IMR-90 (cell line): ENCODE results near the gene FOXP1. TPM values are rescaled to one million over a fixed set of nuclear protein-coding genes. Genes with fewer than 3 reads are reported as not detected.
A peak's percentile ranks its signal among the peaks of the same experiment; 100 is the strongest.

Experiments used
- ATAC-seq: fragments of 200-7000 bp; cut with Tn5 transposase; 2 replicates; pipeline ENCODE4 v1.9.1; 2020; ENCODE audit warnings: low read depth, mild to moderate bottlenecking, moderate library complexity
- BruUV-seq: library from RNA; stranded (reverse); fragments of 400-500 nt; replicated peaks from 2 replicates; lab custom pipeline; 2021; lab: Mats Ljungman, UMichigan
- CTCF ChIA-PET: fragments of 300-600 bp; formaldehyde crosslinking; extraction: SDS; loops from one replicate; lab custom pipeline; 2021; ENCODE audit warnings: antibody characterized with exemption; lab: Yijun Ruan, JAX
- POLR2A ChIA-PET: fragments of 300-600 bp; sonication (Branson Sonifier 250); formaldehyde crosslinking; loops from one replicate; lab custom pipeline; 2022; ENCODE audit warnings: antibody characterized with exemption; ENCODE audit not compliant: unreplicated experiment; lab: Charles Lee
- DNase-seq: peaks from one replicate; pipeline ENCODE4 v3.0.0; 2013
- H2AFZ ChIP-seq: replicated peaks from 2 replicates; pipeline ENCODE3; 2013; ENCODE audit warnings: low read length, mild to moderate bottlenecking; ENCODE audit not compliant: poor library complexity
- H2AK5ac ChIP-seq: 2 replicates; pipeline ENCODE4 v1.6.1; 2013; ENCODE audit warnings: low read depth, low read length, inconsistent platforms
- H2AK9ac ChIP-seq: replicated peaks from 2 replicates; pipeline ENCODE3; 2013; ENCODE audit warnings: mild to moderate bottlenecking, low read depth, low read length, moderate library complexity; ENCODE audit not compliant: poor library complexity
- H2BK120ac ChIP-seq: 2 replicates; pipeline ENCODE4 v1.6.1; 2013; ENCODE audit warnings: low read depth, low read length, inconsistent platforms
- H2BK15ac ChIP-seq: 3 replicates; pipeline ENCODE4 v1.6.1; 2013; ENCODE audit warnings: low read depth, low read length, inconsistent platforms
- H2BK20ac ChIP-seq: 2 replicates; pipeline ENCODE4 v1.6.1; 2013; ENCODE audit warnings: low read depth, mild to moderate bottlenecking, inconsistent platforms, low read length, moderate library complexity
- H2BK5ac ChIP-seq: 2 replicates; pipeline ENCODE4 v1.6.1; 2013; ENCODE audit warnings: mild to moderate bottlenecking, low read depth, low read length, inconsistent platforms; ENCODE audit not compliant: poor library complexity, severe bottlenecking
- H3K14ac ChIP-seq: replicated peaks from 2 replicates; pipeline ENCODE4 v1.6.1; 2013; ENCODE audit warnings: low read depth, low read length, inconsistent platforms
- H3K18ac ChIP-seq: 2 replicates; pipeline ENCODE4 v1.6.1; 2013; ENCODE audit warnings: low read depth, low read length, control low read depth
- H3K23ac ChIP-seq: 2 replicates; pipeline ENCODE4 v1.6.1; 2013; ENCODE audit warnings: low read depth, low read length, inconsistent platforms
- H3K27ac ChIP-seq: 2 replicates; pipeline ENCODE4 v1.5.1; 2013; ENCODE audit warnings: mild to moderate bottlenecking, control low read depth, low read length; ENCODE audit not compliant: insufficient read depth
- H3K27me3 ChIP-seq: 2 replicates; pipeline ENCODE4 v1.6.1; 2013; ENCODE audit warnings: low read length; ENCODE audit not compliant: control insufficient read depth, insufficient read depth
- H3K36me3 ChIP-seq: 2 replicates; pipeline ENCODE4 v1.6.1; 2013; ENCODE audit warnings: low read length, mixed read lengths; ENCODE audit not compliant: control insufficient read depth, insufficient read depth
- H3K4ac ChIP-seq: 2 replicates; pipeline ENCODE4 v1.6.1; 2013; ENCODE audit warnings: low read depth, low read length, inconsistent platforms
- H3K4me1 ChIP-seq: 2 replicates; pipeline ENCODE4 v1.6.1; 2013; ENCODE audit warnings: low read length, mixed read lengths; ENCODE audit not compliant: control insufficient read depth, insufficient read depth
- H3K4me2 ChIP-seq: 2 replicates; pipeline ENCODE4 v1.6.1; 2013; ENCODE audit warnings: low read depth, mild to moderate bottlenecking, control low read depth, low read length, moderate library complexity
- H3K4me3 ChIP-seq: 2 replicates; pipeline ENCODE4 v1.5.1; 2013; ENCODE audit warnings: low read depth, mild to moderate bottlenecking, control low read depth, low read length, moderate library complexity; ENCODE audit not compliant: insufficient read depth
- H3K56ac ChIP-seq: 2 replicates; pipeline ENCODE4 v1.6.1; 2013; ENCODE audit warnings: low read length, inconsistent platforms; ENCODE audit not compliant: insufficient read depth; ENCODE audit errors: extremely low read depth
- H3K79me1 ChIP-seq, 2 experiments: 2 replicates each; pipeline ENCODE4 v1.6.1; 2013; ENCODE audit warnings: low read length in 2 of 2, inconsistent platforms in 1 of 2, low read depth in 1 of 2
- H3K9ac ChIP-seq: 2 replicates; pipeline ENCODE4 v1.6.1; 2013; ENCODE audit warnings: low read depth, low read length, control low read depth
- H3K9me1 ChIP-seq: 2 replicates; pipeline ENCODE4 v1.6.1; 2013; ENCODE audit warnings: low read length, inconsistent platforms; ENCODE audit not compliant: insufficient read depth
- H3K9me3 ChIP-seq: 2 replicates; pipeline ENCODE4 v1.6.1; 2013; ENCODE audit warnings: low read length; ENCODE audit not compliant: control insufficient read depth, insufficient read depth
- H4K20me1 ChIP-seq: 2 replicates; pipeline ENCODE4 v1.6.1; 2013; ENCODE audit warnings: low read length, inconsistent platforms; ENCODE audit not compliant: insufficient read depth
- H4K5ac ChIP-seq: 2 replicates; pipeline ENCODE4 v1.6.1; 2013; ENCODE audit warnings: mild to moderate bottlenecking, low read depth, low read length, control low read depth
- H4K8ac ChIP-seq, 2 experiments: 2 replicates each; pipeline ENCODE4 v1.6.1; 2013; ENCODE audit warnings: low read depth in 2 of 2, low read length in 2 of 2, control low read depth in 1 of 2, inconsistent platforms in 1 of 2
- H4K91ac ChIP-seq: 2 replicates; pipeline ENCODE4 v1.6.1; 2013; ENCODE audit warnings: low read depth, low read length, inconsistent platforms; ENCODE audit not compliant: insufficient read depth
- BHLHE40 ChIP-seq: fragments of 150-350 bp; IDR thresholded peaks from 2 replicates; pipeline ENCODE4 v1.6.1; 2016; ENCODE audit warnings: mild to moderate bottlenecking, low read depth, low read length
- CEBPB ChIP-seq: IDR thresholded peaks from 2 replicates; pipeline ENCODE4 v1.6.1; 2012; ENCODE audit warnings: low read depth, low read length, improper control_type of control experiment
- CHD1 ChIP-seq: IDR thresholded peaks from 2 replicates; pipeline ENCODE4 v1.6.1; 2012; ENCODE audit warnings: low read depth, low read length, improper control_type of control experiment
- ELK1 ChIP-seq: fragments of 150-350 bp; IDR thresholded peaks from 2 replicates; pipeline ENCODE4 v1.6.1; 2016; ENCODE audit warnings: low read depth, mild to moderate bottlenecking, low read length, moderate library complexity, borderline replicate concordance
- FOS ChIP-seq: fragments of 150-350 bp; IDR thresholded peaks from 2 replicates; pipeline ENCODE4 v1.6.1; 2016; ENCODE audit warnings: low read depth, low read length
- MAFK ChIP-seq: IDR thresholded peaks from 2 replicates; pipeline ENCODE4 v1.6.1; 2012; ENCODE audit warnings: low read depth, low read length, improper control_type of control experiment
- MAZ ChIP-seq: IDR thresholded peaks from 2 replicates; pipeline ENCODE4 v1.6.1; 2012; ENCODE audit warnings: low read depth, mild to moderate bottlenecking, low read length, improper control_type of control experiment, moderate library complexity, borderline replicate concordance
- MXI1 ChIP-seq: IDR thresholded peaks from 2 replicates; pipeline ENCODE4 v1.6.1; 2012; ENCODE audit warnings: low read depth, mild to moderate bottlenecking, low read length, moderate library complexity, borderline replicate concordance
- NFE2L2 ChIP-seq: fragments of 150-350 bp; IDR thresholded peaks from 2 replicates; pipeline ENCODE4 v1.6.1; 2016; ENCODE audit warnings: low read depth, mild to moderate bottlenecking, low read length
- POLR2A ChIP-seq: IDR thresholded peaks from 2 replicates; pipeline ENCODE4 v1.6.1; 2012; ENCODE audit warnings: mild to moderate bottlenecking, low read depth, low read length
- RAD21 ChIP-seq: IDR thresholded peaks from 2 replicates; pipeline ENCODE4 v1.6.1; 2012; ENCODE audit warnings: low read length, improper control_type of control experiment
- RCOR1 ChIP-seq: IDR thresholded peaks from 2 replicates; pipeline ENCODE4 v1.6.1; 2012; ENCODE audit warnings: mild to moderate bottlenecking, low read length, improper control_type of control experiment; ENCODE audit not compliant: insufficient replicate concordance
- RFX5 ChIP-seq: IDR thresholded peaks from 2 replicates; pipeline ENCODE4 v1.8.0; 2012; ENCODE audit warnings: low read depth, mild to moderate bottlenecking, low read length, moderate library complexity
- SMC3 ChIP-seq: fragments of 150-350 bp; IDR thresholded peaks from 2 replicates; pipeline ENCODE4 v1.6.1; 2016; ENCODE audit warnings: low read depth, mild to moderate bottlenecking, antibody characterized with exemption, low read length, moderate library complexity
- USF2 ChIP-seq: fragments of 150-350 bp; IDR thresholded peaks from 2 replicates; pipeline ENCODE4 v1.6.1; 2017; ENCODE audit warnings: mild to moderate bottlenecking, antibody characterized with exemption, low read length, low read depth
- WGBS, 2 experiments: methylation state at CpG; one replicate each; pipeline versions ENCODE4 v1.1.5 to v1.1.7; 2013; ENCODE audit warnings: missing lambda C conversion rate in 2 of 2; ENCODE audit not compliant: insufficient read length in 1 of 2; ENCODE audit errors: extremely low coverage in 2 of 2; 5-methylcytosine and 5-hydroxymethylcytosine counted together
- dilution Hi-C: fragments of 300-500 bp; cut with HindIII; formaldehyde crosslinking; loops from one replicate; pipeline ENCODE4 v1.14.3; 2018; ENCODE audit warnings: low sequenced_read_pairs; ENCODE audit not compliant: unreplicated experiment
- in situ Hi-C: fragments of 300-500 bp; cut with MboI; formaldehyde crosslinking; loops from 3 replicates; pipeline ENCODE4 v1.14.3; 2019; ENCODE audit warnings: low sequenced_read_pairs, inconsistent platforms, mixed read lengths
- intact Hi-C: fragments of 100-400 bp; cut with micrococcal nuclease; formaldehyde crosslinking; loops from 2 replicates; pipeline ENCODE4 v1.10.0; 2022
- polyA plus RNA-seq, 3 experiments: library from polyadenylated mRNA; depleted of rRNA; stranded (reverse); fragments of >200 nt; gene quantifications; 2 replicates each; pipeline ENCODE4 v1.2.3, GENCODE V29; 2012; ENCODE audit warnings: low replicate concordance in 1 of 3
- total RNA-seq: library from RNA; depleted of rRNA; stranded (reverse); fragments of >200 nt; gene quantifications from 2 replicates; pipeline ENCODE4 v1.2.3, GENCODE V29; 2012

Gene FOXP1
- total and polyA plus RNA-seq, 2 of the 4 experiments (the other 2 are of a cell fraction), result 37.0 to 132 TPM

- TF ChIP-seq SMC3 (no peak), NFE2L2 (no peak)
Measured at GRCh38 chr3:71047616-71048531, 535.7 kb downstream of the FOXP1 start (continued).

- peaks cover 53 to 80% of the 10 kb centered on the region in 2 experiments for H3K79me1 ChIP-seq
- peaks cover 24% of the 10 kb centered on the region for H3K4me1 ChIP-seq
- CTCF ChIA-PET, result no interaction called here
- H2BK20ac ChIP-seq, result no peak overlapping the region
- H4K8ac ChIP-seq, result no peak overlapping the region
- no peak overlapping the region for H3K23ac ChIP-seq
- dilution Hi-C loops, result no loop called here
- no peak overlapping the region for H2AFZ ChIP-seq
- DNase-seq, result no peak
- WGBS, 2 experiments, result no CpG with 5 or more reads among the region's 3 CpGs
- ATAC-seq, result no peak
- no peak overlapping the region for H3K4me3 ChIP-seq
- POLR2A ChIA-PET, result no interaction called here
- H3K14ac ChIP-seq, result 0 out of 2 replicates have a peak overlapping the region, but pooled peaks have one; percentile 13
- H3K27me3 ChIP-seq, result no peaks in the 10 kb centered on the region
- intact Hi-C loops, result no loop called here
- no peaks in the 10 kb centered on the region for H3K9me3 ChIP-seq
- H4K91ac ChIP-seq, result no peak overlapping the region
- H3K4ac ChIP-seq, result no peak overlapping the region
- H2BK120ac ChIP-seq, result no peak overlapping the region
- in situ Hi-C loops, result no loop called here
- no peak overlapping the region for H2AK9ac ChIP-seq
- peak overlapping the region; percentile 5; the same call in 1 of the 2 replicates for H2AK5ac ChIP-seq
- H3K27ac ChIP-seq, result no peak overlapping the region
- no peak overlapping the region for H2BK15ac ChIP-seq
- peaks cover 27% of the 10 kb centered on the region for H3K9me1 ChIP-seq
- H4K20me1 ChIP-seq, result peaks cover 38% of the 10 kb centered on the region; the same call in 1 of the 2 replicates
- BruUV-seq, result no TSS peak
- no peak overlapping the region for H4K5ac ChIP-seq
- no peak overlapping the region for H3K56ac ChIP-seq
- peaks cover 56% of the 10 kb centered on the region for H3K36me3 ChIP-seq
- H3K18ac ChIP-seq, result no peak overlapping the region
- no peak overlapping the region for H3K9ac ChIP-seq
- no peak overlapping the region for H3K4me2 ChIP-seq
- H2BK5ac ChIP-seq, result no peak overlapping the region
- TF ChIP-seq RFX5 (no peak), MXI1 (no peak), CHD1 (no peak), CEBPB (no peak), RAD21 (no peak), RCOR1 (no peak), POLR2A (no peak), MAFK (no peak), FOS (no peak), ELK1 (no peak), NFE2L2 (no peak), BHLHE40 (no peak), USF2 (no peak), MAZ (no peak)
Measured at GRCh38 chr3:71046791-71047190, 536.7 kb downstream of the FOXP1 start.
